ENCODE data around the gene ENTPD6. TPM values are rescaled to one million over a fixed set of nuclear protein-coding genes. Genes with fewer than 3 reads are reported as not detected.
"Not testable (repeated sequence)": the region's sequence is repeated elsewhere in the genome, so short reads cannot be mapped to it uniquely, and the experiment has no call there.

ENTPD6 gene
- total RNA-seq, 2 donors from 2014 or later, result 135 to 157 TPM

DNA sequence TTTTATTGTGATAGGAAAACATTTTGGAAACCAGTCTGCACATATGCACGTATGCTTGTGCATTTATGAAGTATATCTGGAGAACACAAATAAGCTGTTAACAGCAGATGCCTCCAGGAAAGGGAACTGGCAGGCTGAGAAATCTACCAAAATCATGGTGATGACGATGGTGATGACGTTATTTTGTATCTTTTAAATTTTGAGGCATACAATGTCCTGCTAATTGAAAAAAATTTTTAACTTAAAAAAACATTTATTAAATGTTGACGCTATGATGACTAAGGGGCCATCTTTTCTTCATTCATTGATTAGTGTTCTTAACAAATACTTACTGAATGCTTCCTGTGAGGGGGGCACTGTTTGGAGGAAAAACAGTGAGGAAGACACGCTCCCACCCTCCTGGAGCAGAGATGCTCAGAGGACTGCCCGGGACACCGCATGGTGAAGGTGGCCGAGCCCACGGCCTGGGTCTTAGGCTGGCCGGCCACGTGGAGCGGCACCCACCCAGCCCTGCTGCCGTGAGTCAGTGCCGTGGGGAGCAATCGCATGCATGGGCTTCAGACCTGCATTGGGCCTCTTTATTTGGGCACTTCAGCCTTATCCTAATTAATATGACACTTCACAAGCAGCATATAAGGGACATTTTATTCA, 15.9 kb upstream of the ENTPD6 start:
- intact Hi-C loops (cut with DNase I, micrococcal nuclease), result loop anchor here (5.0 to 10.0 kb wide), 2 partner anchors 102 to 185 kb away; partner anchors contain the start of gene APMAP (in 2 of the 2)
- DNase-seq (no peak), ATAC-seq (no peak)

DNA sequence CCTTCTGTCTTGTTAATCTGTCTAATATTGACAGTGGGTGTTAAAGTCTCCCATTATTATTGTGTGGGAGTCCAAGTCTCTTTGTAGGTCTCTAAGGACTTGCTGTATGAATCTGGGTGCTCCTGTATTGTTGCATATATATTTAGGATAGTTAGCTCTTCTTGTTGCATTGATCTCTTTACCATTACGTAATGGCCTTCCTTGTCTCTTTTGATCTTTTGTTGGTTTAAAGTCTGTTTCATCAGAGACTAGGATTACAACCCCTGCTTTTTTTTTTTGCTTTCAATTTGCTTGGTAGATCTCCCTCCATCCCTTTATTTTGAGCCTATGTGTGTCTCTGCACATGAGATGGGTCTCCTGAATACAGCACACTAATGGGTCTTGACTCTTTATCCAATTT, 11.1 kb upstream of the ENTPD6 start:
- ATAC-seq; intact Hi-C loops (cut with DNase I, micrococcal nuclease); DNase-seq: not testable (repeated sequence)

DNA sequence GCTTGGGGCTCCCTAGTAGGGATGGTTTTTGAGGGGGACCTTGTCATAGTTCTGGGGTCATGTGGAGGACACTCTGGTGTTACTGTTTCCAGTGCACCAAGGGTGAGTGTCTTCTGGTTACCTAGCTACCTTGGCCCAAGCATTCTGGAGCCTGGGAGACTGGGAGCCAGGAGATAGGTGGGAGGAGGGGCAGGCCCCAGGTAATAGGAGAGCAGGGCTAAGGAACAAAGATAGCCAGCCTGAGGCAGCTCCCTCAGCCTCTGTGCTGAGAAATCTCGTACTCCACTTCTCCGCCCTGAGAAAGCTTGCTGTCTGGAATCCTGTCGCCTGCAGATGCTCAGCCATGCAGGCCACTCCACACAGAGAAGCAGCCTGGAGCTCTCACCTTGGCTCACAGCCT, 8.3 kb upstream of the ENTPD6 start:
- DNase-seq (no peak), ATAC-seq (no peak)
- intact Hi-C loops (cut with DNase I, micrococcal nuclease), result no loop called here

DNA sequence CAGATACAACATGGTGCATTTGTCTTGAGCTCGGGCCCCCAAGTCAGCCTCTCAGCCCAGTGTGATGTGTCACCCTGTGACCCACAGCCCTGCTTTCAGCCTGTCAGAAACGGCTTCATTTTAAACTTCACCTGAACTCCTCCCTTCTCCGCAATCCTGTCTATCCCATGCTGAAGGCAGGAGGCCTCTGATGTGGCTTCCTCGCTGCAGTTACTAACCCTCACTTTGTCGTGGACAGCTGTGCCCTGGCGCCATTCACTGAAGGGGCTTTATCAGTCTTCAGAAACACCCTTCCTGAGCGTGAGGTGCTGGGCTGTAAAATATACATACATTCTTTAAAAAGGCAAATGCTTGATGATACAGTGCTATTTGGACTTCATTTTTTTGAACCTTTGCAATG, 7.9 kb upstream of the ENTPD6 start:
- DNase-seq (no peak), ATAC-seq (no peak)
- intact Hi-C loops (cut with DNase I, micrococcal nuclease), result no loop called here

DNA sequence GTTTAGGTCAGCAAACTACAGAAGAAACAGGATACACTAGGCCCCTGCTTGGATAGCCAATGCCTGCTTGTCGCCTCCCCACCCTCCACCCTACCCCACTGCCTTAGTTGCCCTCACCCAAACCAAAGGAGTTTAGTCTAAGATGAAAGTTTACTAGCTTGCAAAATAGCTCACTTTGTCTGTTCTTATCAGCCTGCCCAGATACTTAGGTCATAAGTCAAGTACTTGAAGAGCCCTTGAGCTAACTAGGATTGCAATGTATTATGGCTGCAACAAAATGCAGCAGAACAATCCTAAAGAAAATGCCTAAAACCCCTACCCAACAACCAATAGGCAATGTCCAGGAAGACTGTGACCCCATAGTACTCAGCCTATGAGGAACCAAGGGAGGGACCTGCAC, 7.3 kb upstream of the ENTPD6 start:
- intact Hi-C loops (cut with DNase I, micrococcal nuclease), result no loop called here
- DNase-seq (no peak), ATAC-seq (no peak)

DNA sequence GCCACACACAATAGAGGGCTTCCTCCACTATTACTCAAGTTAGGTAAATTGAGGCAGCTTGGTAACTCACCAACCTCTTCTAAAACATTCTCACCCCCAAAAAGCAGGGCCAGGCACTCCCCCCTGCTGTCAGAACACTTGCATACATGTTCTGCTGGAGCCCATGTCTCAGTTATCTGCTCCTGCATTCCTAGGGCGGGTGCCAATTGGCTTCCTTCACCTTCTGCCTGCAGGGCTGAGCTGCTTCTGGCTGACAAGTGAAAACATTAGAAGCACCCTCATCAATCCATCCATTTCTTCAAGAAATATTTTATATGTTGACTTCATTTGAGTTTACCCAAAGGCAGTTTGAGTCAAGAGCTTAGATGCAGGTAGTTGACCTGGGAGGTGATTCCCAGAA, 4.5 kb upstream of the ENTPD6 start:
- ATAC-seq (no peak), DNase-seq (no peak)
- intact Hi-C loops (cut with DNase I, micrococcal nuclease), result no loop called here

DNA sequence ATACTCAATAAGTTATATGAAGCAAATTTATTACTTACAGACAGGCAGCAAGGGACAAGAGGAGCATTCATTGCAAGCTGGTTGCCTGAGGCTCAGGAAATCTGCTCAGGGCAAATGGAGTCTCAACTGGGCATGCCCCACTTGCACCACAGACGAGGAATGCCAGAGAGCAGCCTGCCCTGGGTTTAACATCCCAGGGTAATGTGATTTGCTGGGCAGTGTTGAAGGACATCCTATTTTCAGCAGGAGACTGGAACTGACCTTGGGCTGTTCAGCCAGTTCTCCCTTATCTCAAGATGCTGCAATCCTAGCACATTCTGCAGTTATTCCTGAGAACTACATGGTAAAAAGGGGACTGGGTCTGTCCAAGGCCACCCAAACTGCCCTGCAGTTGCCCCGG, 3.8 kb upstream of the ENTPD6 start:
- ATAC-seq (no peak), DNase-seq (no peak)
- intact Hi-C loops (cut with DNase I, micrococcal nuclease), result no loop called here

DNA sequence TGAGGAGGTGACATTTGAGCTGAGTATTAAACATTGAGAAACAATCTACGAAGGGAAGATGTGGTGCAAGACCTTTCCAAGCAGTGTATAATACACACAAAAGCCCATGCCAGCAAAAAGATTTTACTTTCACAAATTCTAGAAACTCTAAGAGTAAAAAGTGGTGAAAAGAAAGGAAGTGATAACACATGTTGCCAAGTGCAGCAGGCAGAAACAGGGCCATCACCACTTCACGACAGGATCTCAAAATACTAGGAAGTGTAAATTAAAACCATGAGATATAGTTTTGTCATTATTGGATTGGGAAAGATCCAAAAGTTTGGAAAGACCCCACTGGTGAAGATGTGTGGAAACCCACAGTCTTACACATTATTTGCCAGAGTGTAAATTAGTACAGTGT, 1.7 kb upstream of the ENTPD6 start:
- no peak for ATAC-seq
- intact Hi-C loops (cut with DNase I, micrococcal nuclease), result no loop called here

DNA sequence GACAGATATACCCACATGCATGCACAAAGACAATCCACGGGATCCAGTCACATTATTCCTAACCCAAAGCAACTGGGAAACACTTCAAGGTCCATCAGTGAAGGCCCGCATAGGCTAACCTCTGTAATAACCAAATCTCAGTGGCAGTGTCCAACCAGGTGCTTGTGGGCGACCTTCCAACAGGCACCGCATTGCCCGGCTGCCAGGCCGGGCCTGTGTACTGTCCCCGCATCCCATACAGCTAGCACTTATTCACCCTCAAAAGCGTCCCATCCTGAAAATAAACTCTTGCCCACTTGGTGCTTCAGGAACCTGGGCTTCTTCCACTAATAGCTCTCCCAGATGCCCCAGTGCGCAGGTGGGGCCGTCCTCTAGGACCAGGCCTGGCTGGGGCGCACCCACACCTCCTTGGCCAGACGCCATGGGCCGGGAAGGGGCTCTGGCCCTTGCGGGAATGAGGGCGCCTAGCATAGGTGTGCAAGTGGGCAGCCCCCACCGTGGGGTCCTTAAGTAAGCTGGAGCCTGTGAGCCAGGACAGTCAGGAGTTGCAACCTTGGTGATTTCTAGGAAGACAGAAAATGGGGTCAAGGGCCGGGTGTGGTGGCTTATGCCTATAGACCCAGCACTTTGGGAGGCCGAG, 1.1 kb upstream of the ENTPD6 start:
- intact Hi-C loops (cut with DNase I, micrococcal nuclease), result no loop called here
- DNase-seq (peak in 1 of 2 donors; percentile 25), ATAC-seq (no peak)

More for the DNA sequence above, 1.7 kb upstream of the ENTPD6 start:
- no peak for DNase-seq

DNA sequence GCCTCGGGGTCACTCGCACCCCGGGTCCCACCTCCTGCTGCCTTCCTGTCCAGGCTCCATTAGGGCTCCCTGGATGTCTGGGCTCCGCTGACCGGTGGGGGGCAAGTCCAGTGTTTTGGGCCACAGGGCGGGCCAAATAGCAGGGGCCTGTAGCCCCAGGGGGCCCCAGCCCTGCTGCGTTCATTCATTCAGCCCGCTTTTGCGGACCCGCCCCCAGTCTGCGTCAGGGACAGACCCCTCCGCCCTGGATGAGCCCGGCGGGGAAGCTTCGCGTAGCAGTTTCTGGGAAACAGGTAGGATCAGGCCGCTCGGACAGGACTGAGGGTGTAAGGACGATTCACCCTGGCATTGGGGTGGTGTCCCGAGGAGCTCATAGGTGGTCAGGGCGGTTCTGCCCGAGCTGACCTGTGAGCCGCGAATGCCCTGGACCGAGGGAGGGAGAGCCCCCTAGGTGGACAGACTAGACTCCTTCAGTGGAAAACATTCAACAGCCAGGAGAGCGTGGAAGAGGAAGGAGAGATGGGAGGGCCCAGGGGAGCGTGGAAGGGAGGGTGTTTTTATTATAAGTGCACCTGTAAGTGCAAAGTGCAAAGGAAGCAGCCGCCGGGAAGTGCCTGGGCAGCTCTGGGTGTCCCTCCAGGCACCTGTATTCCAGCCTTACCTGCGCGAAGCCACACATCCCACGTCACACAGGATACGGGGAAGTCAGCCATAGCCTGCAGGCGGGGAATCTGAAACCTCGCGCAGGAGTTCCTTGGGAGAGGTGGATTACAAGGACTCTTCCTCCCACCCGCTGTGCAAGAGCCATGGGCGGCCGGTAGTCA, 662 bp downstream of the ENTPD6 start:
- DNase-seq (peak; percentile 86 to 92), ATAC-seq (peak; percentile 81)
- intact Hi-C loops (cut with DNase I, micrococcal nuclease), result loop anchor here in 1 of 2 donors (5.0 kb wide), 1 partner anchor 51 kb away; the partner anchor contains the start of gene PYGB

DNA sequence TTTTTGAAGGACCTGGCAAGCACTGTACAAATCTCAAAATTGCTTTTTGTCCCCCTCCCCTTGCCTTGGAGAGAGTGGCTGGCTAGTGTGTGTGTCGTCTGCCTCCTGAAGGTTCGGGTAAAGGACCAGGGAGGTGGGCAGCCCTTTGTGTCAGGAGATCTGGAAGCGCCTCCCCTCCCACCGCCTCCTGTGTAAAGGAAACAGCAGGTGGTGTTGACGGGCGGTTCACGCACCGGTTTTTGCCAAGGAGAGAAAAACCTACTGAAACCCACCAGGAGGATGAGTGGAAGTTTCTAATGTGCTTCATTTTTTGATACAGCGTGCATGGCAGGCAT, 1.2 kb downstream of the ENTPD6 start:
- ATAC-seq, result no peak
- peak in 1 of 2 donors; percentile 45 for DNase-seq
- intact Hi-C loops (cut with DNase I, micrococcal nuclease), result loop anchor here in 1 of 2 donors (5.0 kb wide), 1 partner anchor 51 kb away; the partner anchor contains the start of gene PYGB

DNA sequence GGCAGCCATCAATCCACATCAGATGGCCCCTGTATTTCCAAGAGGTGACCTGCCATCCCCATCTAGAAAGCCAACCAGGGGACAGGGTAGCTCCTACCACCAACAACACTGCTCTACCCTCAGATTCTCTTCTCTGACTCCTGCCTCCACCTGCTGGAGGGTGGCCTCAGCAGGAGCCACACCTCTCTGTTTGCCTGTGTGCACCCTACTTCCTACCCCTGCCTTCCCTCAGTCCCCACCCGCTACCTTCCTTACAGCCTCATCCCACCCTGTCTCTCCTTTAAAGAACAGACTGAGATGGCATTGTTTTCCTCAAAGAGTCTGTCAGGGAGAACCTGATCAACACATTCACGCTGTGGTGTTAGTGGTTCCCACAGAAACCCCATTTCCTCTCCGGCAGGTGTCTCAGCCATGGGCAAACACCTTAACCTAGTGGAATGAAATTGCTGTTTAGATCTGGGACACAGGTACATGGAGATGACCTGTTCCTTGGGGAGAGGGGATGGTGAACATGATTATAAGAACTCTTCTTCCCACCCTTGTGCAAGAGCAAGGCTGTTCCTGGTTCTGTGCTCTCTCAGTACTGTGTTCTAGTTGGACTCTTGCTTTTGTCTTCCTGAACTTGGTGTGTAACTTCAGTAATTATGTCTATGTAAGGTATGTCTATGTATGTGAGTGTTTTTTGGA, 1.8 kb downstream of the ENTPD6 start:
- DNase-seq (peak in 1 of 2 donors; percentile 48), ATAC-seq (peak; percentile 48)
- intact Hi-C loops (cut with DNase I, micrococcal nuclease), result loop anchor here in 1 of 2 donors (5.0 kb wide), 1 partner anchor 50 kb away; the partner anchor contains the start of gene PYGB

DNA sequence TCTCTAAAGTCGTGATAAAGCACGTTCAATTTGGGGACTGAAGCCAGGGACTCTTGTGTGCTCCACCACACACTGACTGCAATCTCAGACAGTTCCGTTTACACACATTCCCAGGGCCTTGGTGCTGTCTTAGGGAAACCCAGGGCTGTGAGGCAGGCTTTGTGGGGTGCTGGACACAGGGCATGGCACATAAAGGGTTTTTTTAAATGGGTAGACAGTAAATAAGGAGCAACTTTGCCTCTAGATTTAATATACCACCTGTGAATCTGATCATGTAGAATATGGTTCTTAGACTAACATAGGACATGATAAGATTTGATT, 2.3 kb downstream of the ENTPD6 start:
- no peak for ATAC-seq
- intact Hi-C loops (cut with DNase I, micrococcal nuclease), result loop anchor here in 1 of 2 donors (5.0 kb wide), 1 partner anchor 49 kb away; the partner anchor contains the start of gene PYGB
- DNase-seq, result no peak

DNA sequence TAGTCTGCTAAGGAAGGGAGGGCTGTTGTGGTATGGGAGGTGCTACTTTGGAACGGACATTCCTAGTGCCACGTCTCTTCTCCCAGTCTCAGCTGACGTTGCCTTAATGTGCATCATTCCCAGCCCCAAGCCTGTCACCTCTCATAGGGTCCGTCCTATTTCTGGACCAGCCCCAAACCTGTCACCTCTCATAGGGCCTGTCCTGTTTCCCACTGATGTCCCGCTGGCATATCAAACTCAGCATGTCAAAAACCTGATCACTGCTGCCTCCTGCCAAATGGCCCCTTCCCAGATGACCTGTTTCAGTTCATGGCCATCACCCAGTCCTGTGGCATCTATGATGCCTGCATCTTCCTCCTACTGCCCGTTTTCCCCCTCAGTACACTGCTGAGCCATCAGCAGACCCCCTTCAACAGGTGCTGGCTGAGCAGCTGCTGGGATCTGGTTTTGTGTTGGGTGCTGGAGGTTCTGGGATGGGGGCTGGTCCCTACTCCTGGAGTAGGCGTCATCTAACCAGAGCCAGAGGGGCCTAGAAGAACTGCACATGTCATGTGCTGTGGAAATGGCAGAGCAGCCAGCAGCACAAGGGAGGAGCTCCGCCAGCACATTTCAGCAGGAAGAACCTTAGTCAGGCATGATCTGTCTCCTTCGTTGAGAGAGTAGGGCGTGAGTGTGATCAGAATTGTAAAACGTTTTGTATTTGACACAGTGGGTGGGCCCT, 3.3 kb downstream of the ENTPD6 start:
- DNase-seq, result no peak
- no peak for ATAC-seq
- intact Hi-C loops (cut with DNase I, micrococcal nuclease), result loop anchor here in 1 of 2 donors (5.0 kb wide), 1 partner anchor 48 kb away; the partner anchor contains the start of gene PYGB

DNA sequence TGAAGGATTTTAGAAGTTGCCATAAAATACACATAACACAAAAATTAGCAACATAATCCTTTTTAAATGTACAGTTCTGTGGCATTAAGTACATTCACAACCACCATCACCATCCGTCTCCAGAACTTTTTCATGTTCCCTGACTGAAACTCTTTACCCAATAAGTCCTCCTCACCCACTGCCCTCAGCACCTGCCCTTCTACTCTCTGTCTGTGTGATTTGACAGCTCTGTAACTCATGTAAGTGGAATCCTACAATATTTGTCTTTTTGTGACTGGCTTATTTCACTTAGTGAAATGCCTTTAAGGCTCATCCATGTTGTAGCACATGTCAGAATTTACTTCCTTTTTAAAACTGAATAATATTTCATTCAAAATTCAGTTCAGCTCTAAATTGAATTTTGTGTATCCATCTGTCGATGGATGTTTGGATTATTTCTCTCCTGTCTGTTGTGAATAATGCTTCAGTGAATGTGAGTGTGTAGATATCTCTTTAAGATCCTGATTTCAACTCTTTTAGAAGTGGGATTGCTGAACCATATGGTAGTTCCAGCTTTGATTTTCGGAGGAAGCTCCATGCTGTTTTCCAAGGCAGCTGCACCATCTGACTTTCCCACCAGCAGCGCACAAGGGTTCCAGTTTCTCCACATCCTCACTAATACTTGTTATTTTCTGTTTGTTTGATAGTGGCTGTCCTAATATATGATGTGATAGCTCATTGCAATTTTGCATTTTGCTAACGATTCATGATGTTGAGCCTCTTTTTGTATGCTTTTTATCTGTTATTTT, 4.2 kb downstream of the ENTPD6 start:
- DNase-seq (no peak), ATAC-seq (no peak)
- intact Hi-C loops (cut with DNase I, micrococcal nuclease), result loop anchor here in 1 of 2 donors (5.0 kb wide), 1 partner anchor 48 kb away; the partner anchor contains the start of gene PYGB

DNA sequence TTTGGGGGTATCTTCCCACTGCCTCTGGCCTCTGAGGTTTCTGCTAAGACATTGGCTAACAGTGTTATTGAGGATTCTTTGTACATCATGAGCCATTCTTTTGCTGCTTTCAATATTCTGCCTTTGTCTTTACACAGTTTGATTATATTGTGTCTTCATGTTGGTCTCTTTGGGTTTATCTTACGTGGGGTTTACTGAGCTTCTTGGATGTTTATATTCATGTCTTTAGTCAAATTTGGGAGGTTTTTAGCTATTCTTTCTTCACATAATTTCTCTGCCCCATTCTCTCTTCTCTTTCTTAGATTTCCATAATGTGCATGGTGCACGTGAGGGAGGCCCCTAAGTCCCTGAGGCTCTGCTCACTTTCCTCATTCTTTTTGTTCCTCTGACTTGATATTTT, 7.6 kb downstream of the ENTPD6 start:
- intact Hi-C loops (cut with DNase I, micrococcal nuclease), result no loop called here
- ATAC-seq, result no peak
- DNase-seq, result no peak

DNA sequence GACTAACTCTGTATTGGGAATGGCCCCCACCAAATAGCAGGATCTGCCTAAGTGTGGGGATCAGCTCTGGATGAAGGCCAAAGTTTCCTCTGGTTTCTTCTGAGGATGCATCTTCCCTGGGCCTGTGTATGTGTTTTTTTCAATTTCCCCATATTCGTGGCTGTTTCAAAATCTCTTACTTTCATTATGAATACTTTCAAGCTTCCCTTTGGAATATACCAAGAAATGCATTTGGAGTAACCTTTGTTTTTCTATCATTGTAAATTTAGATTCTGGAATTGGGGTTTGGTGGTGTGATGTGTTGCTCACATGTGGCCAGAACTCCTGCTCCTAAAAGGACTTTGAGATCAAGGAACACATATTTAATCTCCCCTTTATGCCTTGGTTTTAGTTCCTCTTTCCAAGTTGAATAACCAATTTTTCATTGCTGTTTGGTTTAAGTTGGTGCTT, 8.4 kb downstream of the ENTPD6 start:
- intact Hi-C loops (cut with DNase I, micrococcal nuclease), result no loop called here
- no peak for DNase-seq
- no peak for ATAC-seq
